GM21528 (cell line): ENCODE data around the gene PEMT.
"Not testable (repeated sequence)": the region's sequence is repeated elsewhere in the genome, so short reads cannot be mapped to it uniquely, and the experiment has no call there.

Source experiments
- ATAC-seq: cut with Tn5 transposase; IDR thresholded peaks from one replicate; pipeline ENCODE4 v1.9.1; 2021; ENCODE audit warnings: mild to moderate bottlenecking, moderate library complexity; ENCODE audit not compliant: unreplicated experiment, low FRiP score

PEMT gene, protein sequence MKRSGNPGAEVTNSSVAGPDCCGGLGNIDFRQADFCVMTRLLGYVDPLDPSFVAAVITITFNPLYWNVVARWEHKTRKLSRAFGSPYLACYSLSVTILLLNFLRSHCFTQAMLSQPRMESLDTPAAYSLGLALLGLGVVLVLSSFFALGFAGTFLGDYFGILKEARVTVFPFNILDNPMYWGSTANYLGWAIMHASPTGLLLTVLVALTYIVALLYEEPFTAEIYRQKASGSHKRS

GRCh38 chr17:17591355-17592298 is at the start of gene PEMT:
Gene PEMT (minus strand): TSS chr17:17591708. CDS start chr17:17591626, 82 bp downstream.
- peak; percentile 83 for ATAC-seq

- not testable (repeated sequence) for ATAC-seq
These were observed 48.3 kb upstream of the PEMT start for GRCh38 chr17:17639661-17640270.

- ATAC-seq, result no peak
These were observed 47.0 kb upstream of the PEMT start for GRCh38 chr17:17638467-17638866.

GRCh38 chr17:17636272-17636885 is 44.9 kb upstream of the PEMT start:
- no peak for ATAC-seq

GRCh38 chr17:17635537-17636271 is 44.2 kb upstream of the PEMT start:
- not testable (repeated sequence) for ATAC-seq

DNA sequence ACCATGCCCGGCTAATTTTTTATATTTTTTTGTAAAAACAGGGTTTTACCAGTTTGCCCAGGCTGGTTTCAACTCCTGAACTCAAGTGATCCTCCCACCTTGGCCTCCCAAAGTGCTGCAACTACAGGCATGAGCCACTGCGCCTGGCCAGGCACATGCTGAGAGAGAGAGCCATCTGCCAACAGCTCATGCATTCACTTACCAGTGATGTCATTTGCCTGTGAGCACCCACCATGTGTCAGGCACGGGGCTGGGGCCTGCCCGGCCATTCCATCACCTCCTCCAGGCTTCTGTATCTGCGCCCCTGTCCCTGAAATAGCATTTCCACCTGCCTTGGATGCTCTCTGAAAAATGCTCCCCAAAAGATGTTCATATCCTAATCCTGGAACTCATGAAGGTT is 43.6 kb upstream of the PEMT start:
- no peak for ATAC-seq

- ATAC-seq, result no peak
These were observed 41.8 kb upstream of the PEMT start for GRCh38 chr17:17633310-17633709.

DNA sequence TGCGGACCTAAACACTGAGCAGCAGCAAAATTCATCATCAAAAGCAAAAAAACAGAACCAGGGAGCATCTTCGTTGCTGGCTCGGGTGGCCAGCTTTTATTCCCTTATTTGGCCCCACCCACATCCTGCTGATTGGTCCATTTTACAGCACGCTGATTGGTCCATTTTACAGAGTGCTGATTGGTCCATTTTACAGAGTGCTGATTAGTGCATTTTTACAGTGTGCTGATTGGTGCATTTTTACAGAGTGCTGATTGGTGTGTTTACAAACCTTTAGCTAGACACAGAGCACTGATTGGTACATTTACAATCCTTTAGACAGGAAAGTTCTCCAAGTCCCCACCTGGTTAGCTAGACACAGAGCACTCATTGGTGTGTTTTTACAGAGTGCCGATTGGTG is 41.2 kb upstream of the PEMT start:
- not testable (repeated sequence) for ATAC-seq

DNA sequence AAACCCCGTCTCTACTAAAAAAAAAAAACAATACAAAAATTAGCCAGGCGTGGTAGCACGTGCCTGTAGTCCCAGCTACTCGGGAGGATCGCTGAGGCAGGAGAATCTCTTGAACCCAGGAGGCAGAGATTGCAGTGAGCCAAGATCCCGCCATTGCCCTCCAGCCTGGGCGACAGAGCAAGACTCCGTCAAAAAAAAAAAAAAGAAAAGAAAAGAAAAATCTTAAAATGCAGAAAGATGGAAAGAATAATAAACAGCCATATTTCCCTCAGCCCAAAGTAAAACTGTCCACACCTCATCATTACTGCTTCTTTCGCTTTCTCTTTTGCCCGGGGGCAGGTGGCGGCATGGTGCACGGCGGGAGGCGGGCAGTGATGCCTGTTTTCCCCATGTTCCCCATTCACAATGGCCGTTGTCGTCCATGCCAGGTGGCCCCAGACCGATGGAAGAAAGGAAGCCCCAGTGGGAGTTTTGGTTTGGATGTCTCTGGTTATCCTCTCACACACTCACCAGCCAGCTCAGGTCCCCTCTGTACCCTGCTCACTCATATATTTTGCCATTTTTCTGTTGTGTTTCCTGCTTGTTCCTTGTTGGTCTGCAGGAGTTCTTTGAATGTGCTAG is 37.0 kb upstream of the PEMT start:
- ATAC-seq, result no peak

DNA sequence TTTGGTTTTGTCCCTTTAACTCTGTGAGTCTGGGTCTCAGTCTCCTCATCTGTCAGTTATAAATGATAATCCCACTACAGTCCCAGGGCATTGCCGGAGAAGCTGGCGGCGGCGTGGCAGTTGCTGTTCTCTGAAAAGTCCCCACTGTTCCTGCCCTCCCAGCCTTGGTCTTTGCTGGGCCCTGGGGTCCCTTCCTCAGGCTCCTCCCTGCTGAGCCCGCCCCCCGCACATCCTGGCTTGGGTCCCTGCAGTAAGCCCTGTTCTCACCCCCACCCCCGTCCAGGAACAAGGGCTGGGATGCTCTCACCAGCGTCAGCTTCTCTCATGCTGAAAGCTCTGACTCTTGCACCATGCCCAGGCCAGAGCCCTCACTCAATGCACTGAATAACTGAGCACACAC is 35.3 kb upstream of the PEMT start:
- ATAC-seq, result no peak

DNA sequence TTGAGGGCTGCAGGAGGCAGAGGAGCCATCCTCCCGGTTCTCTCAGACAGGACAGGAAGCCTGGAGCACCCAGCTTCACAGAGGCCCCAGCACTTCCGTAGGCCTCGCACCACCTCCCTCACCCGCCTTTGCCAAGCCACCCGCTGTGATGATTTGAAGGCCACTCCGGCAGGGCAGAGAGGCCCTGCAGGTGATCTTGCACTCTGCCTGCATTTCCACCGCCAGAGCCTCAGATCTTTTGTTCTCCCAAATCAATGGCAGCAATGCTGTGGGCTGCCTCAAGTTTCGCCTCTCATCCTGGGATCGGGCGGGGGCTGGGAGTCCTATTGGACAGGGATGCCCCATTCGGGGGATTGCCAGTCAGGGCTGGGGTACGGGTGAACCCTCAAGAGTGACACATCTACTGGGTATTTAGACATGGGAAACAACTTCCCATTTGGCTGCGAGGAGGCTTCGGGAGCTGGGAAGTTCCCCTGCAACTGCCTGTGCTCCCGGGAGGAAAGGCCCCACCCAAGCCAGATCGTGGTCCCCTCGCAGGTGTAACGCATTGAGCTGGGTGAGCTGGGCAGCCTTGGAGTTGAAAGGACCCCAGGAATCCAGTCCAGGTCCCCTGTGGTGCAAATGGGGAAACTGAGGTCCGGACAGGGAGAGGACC is 34.8 kb upstream of the PEMT start:
- no peak for ATAC-seq

- no peak for ATAC-seq
These were observed 33.2 kb upstream of the PEMT start for GRCh38 chr17:17624741-17625140.

- ATAC-seq, result no peak
These were observed 32.4 kb upstream of the PEMT start for GRCh38 chr17:17623904-17624303.

- ATAC-seq, result no peak
These were observed 29.7 kb upstream of the PEMT start for GRCh38 chr17:17621254-17621653.

DNA sequence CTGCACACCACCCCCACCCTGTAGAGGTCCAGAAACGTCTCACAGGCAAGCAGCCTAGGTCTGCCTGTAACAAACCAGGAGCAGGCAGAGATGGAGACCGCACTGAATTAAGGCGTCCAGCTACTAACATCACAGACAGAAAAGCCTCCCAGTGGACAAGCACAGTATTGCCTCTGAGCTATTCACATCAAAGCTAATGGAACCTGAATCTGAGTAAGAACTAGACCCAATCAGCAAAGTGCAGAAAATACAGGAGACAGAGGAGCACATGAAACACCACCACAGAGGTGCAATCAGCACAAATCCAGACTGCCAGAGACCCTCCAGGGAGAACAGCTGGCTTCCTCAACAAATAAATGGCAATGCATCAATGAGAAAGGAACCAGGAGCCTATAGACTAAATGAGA is 22.2 kb upstream of the PEMT start:
- ATAC-seq, result no peak

DNA sequence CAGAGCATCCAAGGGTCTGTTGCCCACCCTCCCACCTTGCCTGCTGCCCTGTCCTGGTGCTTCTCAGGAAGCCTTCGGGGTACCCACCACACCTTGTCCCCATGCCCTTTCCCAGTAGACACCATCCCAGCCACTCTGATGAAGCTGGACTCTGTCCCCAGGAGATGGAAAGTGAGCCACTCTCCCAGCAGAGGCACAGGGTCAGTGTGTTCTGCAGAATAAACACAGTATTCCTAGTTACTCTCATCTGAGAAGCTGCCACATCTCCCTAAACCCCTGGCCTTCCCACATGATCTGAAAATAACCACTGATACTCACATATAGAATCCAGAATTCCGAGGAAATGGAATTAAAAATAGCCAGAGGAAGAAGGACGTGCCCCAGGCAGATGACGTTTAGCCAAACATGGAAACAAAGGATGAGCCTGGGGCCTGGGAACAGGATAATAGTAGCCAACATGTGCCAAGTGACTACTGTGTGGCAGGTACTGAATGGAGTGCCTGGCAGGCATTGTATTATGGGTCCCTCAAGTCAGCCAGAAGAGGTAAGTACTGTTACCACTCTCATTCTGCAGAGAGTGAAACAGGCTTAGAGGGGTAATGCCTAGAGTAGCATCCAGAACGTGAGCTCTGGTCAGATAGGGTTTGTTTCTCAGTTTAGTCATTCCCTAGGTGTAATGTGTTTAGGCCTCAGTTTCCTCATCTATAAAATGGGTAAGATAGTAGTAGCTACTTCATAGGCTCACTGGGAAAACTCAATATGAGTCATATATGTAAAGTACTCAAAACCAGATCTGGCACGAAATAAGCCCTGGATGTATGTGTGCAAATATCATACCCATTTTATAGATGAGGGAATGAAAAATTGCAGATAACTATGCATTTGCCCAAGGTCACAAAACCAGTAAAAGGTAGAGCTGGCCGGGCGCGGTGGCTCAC is 20.8 kb upstream of the PEMT start:
- ATAC-seq, result no peak

DNA sequence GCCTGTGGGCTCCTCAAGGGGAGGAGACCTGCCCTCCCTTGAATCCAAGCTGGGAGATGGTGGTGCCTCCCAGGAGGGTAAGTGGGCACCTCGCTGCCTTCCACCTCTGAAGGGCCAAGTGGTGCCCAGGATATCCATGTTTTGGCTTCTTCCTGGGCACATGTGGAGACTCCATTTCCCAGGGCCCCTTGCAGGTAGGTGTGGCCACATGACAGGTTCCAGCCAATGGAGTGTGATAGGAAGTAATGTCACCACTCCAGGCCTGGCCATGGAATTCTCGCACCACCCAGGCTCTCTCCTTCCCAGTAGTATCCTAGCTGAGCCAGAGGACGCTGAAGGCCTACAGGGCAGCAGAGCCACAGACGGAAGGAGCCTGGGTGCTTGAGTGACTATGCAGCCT is 17.6 kb upstream of the PEMT start:
- no peak for ATAC-seq

DNA sequence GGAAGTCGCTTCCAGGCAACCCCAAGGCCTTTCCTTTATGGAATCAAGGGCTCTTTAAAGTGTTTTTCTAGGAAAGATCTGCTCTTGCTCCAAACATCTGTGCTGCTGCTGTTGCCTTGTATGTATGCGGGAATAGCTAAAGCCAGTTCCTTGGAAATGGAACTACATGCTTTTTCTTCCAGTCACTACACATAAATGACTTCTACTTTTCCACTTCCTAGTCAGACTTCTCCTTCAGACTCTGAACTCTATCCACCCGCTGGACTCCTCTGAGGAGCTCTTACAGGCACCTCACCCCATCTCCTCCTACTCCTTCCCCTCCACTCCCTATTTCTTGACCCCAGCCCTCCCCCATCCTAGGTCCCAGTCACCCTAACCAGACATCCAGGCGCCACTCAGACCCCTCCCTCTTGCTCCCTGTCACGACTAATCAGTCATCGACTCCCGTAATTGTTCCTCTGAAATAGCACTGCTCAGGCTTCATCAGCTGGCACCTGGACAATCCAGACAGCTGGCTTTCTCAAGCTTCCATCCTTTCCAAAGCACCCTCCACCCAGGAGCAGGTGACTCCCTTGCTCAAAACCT is 15.0 kb upstream of the PEMT start:
- no peak for ATAC-seq
